K562 treated with DMSO at 1 percent for 4 hours (cell line): ENCODE results near the gene IFI16. TPM values are rescaled to one million over a fixed set of nuclear protein-coding genes. Genes with fewer than 3 reads are reported as not detected.

Experiments used
- total RNA-seq: library from RNA; unstranded; fragments of 300-600 nt; gene quantifications from 2 replicates; pipeline ENCODE4 v1.2.3, GENCODE V29; 2022; ENCODE audit not compliant: insufficient read depth

The IFI16 gene
- total RNA-seq, result 5.4 and 14.5 TPM in 2 replicates

GRCh38 chr1:159009704-159010361, at the start of gene IFI16:
IFI16 (plus strand) TSS chr1:159009907; CDS start chr1:159014681, 4,774 bp downstream.

GRCh38 chr1:159076438-159077119, 66.9 kb downstream of the IFI16 start, which contains the start of gene AIM2:
AIM2 (minus strand) TSS chr1:159076766; CDS start chr1:159073499, 3,267 bp downstream.

Other genes starting within 250 kb of the IFI16 start
- not detected in 2 replicates for gene OR6N1, start 237.7 kb upstream of the IFI16 start, total RNA-seq
- gene OR6N2, start 228.7 kb upstream of the IFI16 start, total RNA-seq, result not detected in 2 replicates
- 0.38 TPM in 1 of 2 replicates, not detected in the other for gene MNDA, start 178.6 kb upstream of the IFI16 start, total RNA-seq
- not detected in 2 replicates for gene PYHIN1, start 78.4 kb upstream of the IFI16 start, total RNA-seq
- 0.74 TPM in 1 of 2 replicates, not detected in the other for gene AIM2, start 66.9 kb downstream of the IFI16 start, total RNA-seq
- gene CADM3, start 161.7 kb downstream of the IFI16 start, total RNA-seq, result not detected in 2 replicates
- not detected in 2 replicates for gene ACKR1, start 195.0 kb downstream of the IFI16 start, total RNA-seq